ENCODE results near the gene OSCP1. TPM values are rescaled to one million over a fixed set of nuclear protein-coding genes. Genes with fewer than 3 reads are reported as not detected.

The OSCP1 gene
- polyA plus RNA-seq, 3 donors from 2014 or later, result 2.7 TPM; not detected in 2

GRCh38 chr1:36420409-36420808 is 29.8 kb downstream of the OSCP1 start:
- Mint-ChIP-seq H3K36me3 (peaks cover 4 to 8% (median 4%) of the 10 kb centered on the region in 3 donors), H3K4me1 (peaks cover 7 to 9% of the 10 kb centered on the region in 2 donors), H3K4me3 (no peak overlapping the region), H3K9me3 (no peaks in the 10 kb centered on the region), H3K27me3 (ENCODE audit: low read depth in 3 of 3) (no peaks in the 10 kb centered on the region), H3K27ac (peak overlapping the region in 2 of 6 donors; percentile 7 to 29)
- DNase-seq, result no peak

GRCh38 chr1:36419569-36419968 is 30.7 kb downstream of the OSCP1 start:
- DNase-seq, result no peak
- Mint-ChIP-seq H3K27me3 (ENCODE audit: low read depth in 3 of 3) (no peaks in the 10 kb centered on the region), H3K9me3 (no peaks in the 10 kb centered on the region), H3K4me1 (peaks cover 7 to 9% of the 10 kb centered on the region in 2 donors), H3K4me3 (no peak overlapping the region), H3K36me3 (peaks cover 4 to 8% (median 4%) of the 10 kb centered on the region in 3 donors), H3K27ac (no peak overlapping the region)

- H3K4me1 Mint-ChIP-seq, result peaks cover 7 to 9% of the 10 kb centered on the region in 2 donors
- no peak overlapping the region for H3K27ac Mint-ChIP-seq
- DNase-seq, result no peak
- no peak overlapping the region for H3K4me3 Mint-ChIP-seq
- no peaks in the 10 kb centered on the region for H3K27me3 Mint-ChIP-seq (ENCODE audit: low read depth in 3 of 3)
- H3K9me3 Mint-ChIP-seq, result no peaks in the 10 kb centered on the region
- H3K36me3 Mint-ChIP-seq, result peaks cover 4 to 8% (median 4%) of the 10 kb centered on the region in 3 donors
Measured at GRCh38 chr1:36419140-36419539, 31.1 kb downstream of the OSCP1 start.

- Mint-ChIP-seq H3K27me3 (ENCODE audit: low read depth in 3 of 3) (no peaks in the 10 kb centered on the region), H3K4me3 (no peak overlapping the region)
- DNase-seq, result no peak
Measured at GRCh38 chr1:36417931-36418330, 32.3 kb downstream of the OSCP1 start.

GRCh38 chr1:36415661-36416326 is 34.5 kb downstream of the OSCP1 start:
- H3K27me3 Mint-ChIP-seq (ENCODE audit: low read depth in 3 of 3), result no peaks in the 10 kb centered on the region
- H3K9me3 Mint-ChIP-seq, result no peaks in the 10 kb centered on the region
- no peak for DNase-seq
- no peak overlapping the region for H3K27ac Mint-ChIP-seq
- H3K36me3 Mint-ChIP-seq, result peaks cover 6 to 9% (median 8%) of the 10 kb centered on the region in 3 donors
- H3K4me1 Mint-ChIP-seq, result peaks cover 8 to 16% of the 10 kb centered on the region in 2 donors
- no peak overlapping the region for H3K4me3 Mint-ChIP-seq

More at GRCh38 chr1:36417931-36418330, 32.3 kb downstream of the OSCP1 start:
- Mint-ChIP-seq H3K9me3 (no peaks in the 10 kb centered on the region), H3K36me3 (peaks cover 4 to 8% (median 4%) of the 10 kb centered on the region in 3 donors), H3K27ac (no peak overlapping the region), H3K4me1 (peaks cover 7 to 9% of the 10 kb centered on the region in 2 donors)

GRCh38 chr1:36414384-36414783 is 35.9 kb downstream of the OSCP1 start:
- no peaks in the 10 kb centered on the region for H3K27me3 Mint-ChIP-seq (ENCODE audit: low read depth in 3 of 3)
- no peak for DNase-seq
- H3K4me1 Mint-ChIP-seq, result peaks cover 5 to 11% of the 10 kb centered on the region in 2 donors
- no peak overlapping the region for H3K4me3 Mint-ChIP-seq
- no peaks in the 10 kb centered on the region for H3K9me3 Mint-ChIP-seq
- no peak overlapping the region for H3K27ac Mint-ChIP-seq
- peaks cover 8 to 18% (median 13%) of the 10 kb centered on the region in 3 donors for H3K36me3 Mint-ChIP-seq

GRCh38 chr1:36411674-36412648 is 38.3 kb downstream of the OSCP1 start:
- Mint-ChIP-seq H3K4me3 (peak overlapping the region in 1 of 5 donors; percentile 30), H3K4me1 (peaks cover 5 to 11% of the 10 kb centered on the region in 2 donors), H3K27me3 (ENCODE audit: low read depth in 3 of 3) (peaks cover 0 to 2% (median 0%) of the 10 kb centered on the region in 3 donors), H3K36me3 (peaks cover 15 to 30% (median 21%) of the 10 kb centered on the region in 3 donors), H3K9me3 (no peaks in the 10 kb centered on the region), H3K27ac (peak overlapping the region; percentile 51 to 80 (median 64))
- DNase-seq, result peak; percentile 19 to 24 (median 20)

- Mint-ChIP-seq H3K4me1 (peaks cover 5 to 11% of the 10 kb centered on the region in 2 donors), H3K27ac (peak overlapping the region in 1 of 6 donors; percentile 45), H3K27me3 (ENCODE audit: low read depth in 3 of 3) (peaks cover 0 to 2% (median 0%) of the 10 kb centered on the region in 3 donors), H3K4me3 (no peak overlapping the region), H3K36me3 (peaks cover 20 to 31% (median 31%) of the 10 kb centered on the region in 3 donors), H3K9me3 (no peaks in the 10 kb centered on the region)
- no peak for DNase-seq
Measured at GRCh38 chr1:36408479-36408878, 41.8 kb downstream of the OSCP1 start.

- Mint-ChIP-seq H3K4me3 (no peak overlapping the region), H3K27me3 (ENCODE audit: low read depth in 3 of 3) (peaks cover 0 to 3% (median 0%) of the 10 kb centered on the region in 3 donors), H3K9me3 (no peaks in the 10 kb centered on the region), H3K36me3 (peaks cover 19 to 31% (median 28%) of the 10 kb centered on the region in 3 donors), H3K4me1 (peaks cover 14 to 17% of the 10 kb centered on the region in 2 donors), H3K27ac (peak overlapping the region in 1 of 6 donors; percentile 77)
- DNase-seq, result no peak
Measured at GRCh38 chr1:36406440-36406839, 43.8 kb downstream of the OSCP1 start.

GRCh38 chr1:36402504-36402890 is 47.8 kb downstream of the OSCP1 start:
- Mint-ChIP-seq H3K27ac (peak overlapping the region; percentile 68 to 98 (median 96)), H3K4me1 (peaks cover 38 to 46% of the 10 kb centered on the region in 2 donors), H3K27me3 (ENCODE audit: low read depth in 3 of 3) (peaks cover 11 to 14% (median 13%) of the 10 kb centered on the region in 3 donors), H3K9me3 (no peaks in the 10 kb centered on the region), H3K36me3 (peaks cover 8 to 15% (median 13%) of the 10 kb centered on the region in 3 donors), H3K4me3 (peak overlapping the region; percentile 32 to 96 (median 76))
- no peak for DNase-seq

GRCh38 chr1:36401602-36402503 is 48.4 kb downstream of the OSCP1 start:
- Mint-ChIP-seq H3K27me3 (ENCODE audit: low read depth in 3 of 3) (peaks cover 11 to 15% (median 14%) of the 10 kb centered on the region in 3 donors), H3K36me3 (peaks cover 6 to 9% (median 7%) of the 10 kb centered on the region in 3 donors), H3K4me3 (peak overlapping the region; percentile 84 to 96 (median 88)), H3K9me3 (no peaks in the 10 kb centered on the region), H3K4me1 (peaks cover 44 to 52% of the 10 kb centered on the region in 2 donors), H3K27ac (peak overlapping the region; percentile 95 to 98 (median 96))
- no peak for DNase-seq

- Mint-ChIP-seq H3K27ac (peak overlapping the region; percentile 95 to 98 (median 96)), H3K9me3 (no peaks in the 10 kb centered on the region), H3K36me3 (peaks cover under 1 to 6% (median under 1%) of the 10 kb centered on the region in 3 donors), H3K27me3 (ENCODE audit: low read depth in 3 of 3) (peaks cover 11 to 15% (median 14%) of the 10 kb centered on the region in 3 donors), H3K4me3 (peak overlapping the region; percentile 84 to 96 (median 88)), H3K4me1 (peaks cover 51 to 60% of the 10 kb centered on the region in 2 donors)
- DNase-seq, result peak; percentile 87 to 88 (median 88)
Measured at GRCh38 chr1:36400825-36401601, 49.2 kb downstream of the OSCP1 start.
